DOHH2 (cell line): Measurements from ENCODE around the gene RPS6KA3.

Source experiments
- CTCF ChIP-seq: fragments of 200-600 bp; sonication (generic); IDR thresholded peaks from one replicate; pipeline ENCODE4 v1.5.1; 2014; ENCODE audit warnings: antibody characterized with exemption, mild to moderate bottlenecking, low read depth, low read length; ENCODE audit not compliant: poor library complexity, severe bottlenecking
- EZH2phosphoT487 ChIP-seq: fragments of 200-600 bp; sonication (generic); IDR thresholded peaks from 2 replicates; pipeline ENCODE4 v1.6.1; 2017; ENCODE audit warnings: borderline replicate concordance, mild to moderate bottlenecking, antibody characterized with exemption, low read length, moderate library complexity, mixed read lengths

GRCh38 chrX:20230406-20230805 lies 36.3 kb downstream of the RPS6KA3 start:
- TF ChIP-seq CTCF, result no peak
- TF ChIP-seq EZH2phosphoT487, result no peak
